OCI-LY7 (cell line): ENCODE data around the gene HEATR9. TPM values are rescaled to one million over a fixed set of nuclear protein-coding genes. Genes with fewer than 3 reads are reported as not detected.

Experiments used
- BruUV-seq: library from RNA; stranded (reverse); fragments of 400-500 nt; replicated peaks from 2 replicates; lab custom pipeline; 2021; lab: Mats Ljungman, UMichigan
- CTCF ChIA-PET: fragments of 300-600 bp; sonication (Branson Sonifier 250); formaldehyde crosslinking; loops from one replicate; lab custom pipeline; 2022; ENCODE audit warnings: antibody characterized with exemption; ENCODE audit not compliant: unreplicated experiment; lab: Charles Lee
- POLR2A ChIA-PET: fragments of 300-600 bp; sonication (Branson Sonifier 250); formaldehyde crosslinking; loops from one replicate; lab custom pipeline; 2022; ENCODE audit warnings: antibody characterized with exemption; lab: Charles Lee
- DNase-seq: peaks from one replicate; pipeline ENCODE4 v3.0.0-alpha.2; 2015; ENCODE audit warnings: low spot score
- H2AFZ ChIP-seq: fragments of 200-600 bp; sonication (generic), shearing (Covaris generic); 2 replicates; pipeline ENCODE4 v1.6.1; 2014; ENCODE audit warnings: mild to moderate bottlenecking, antibody characterized with exemption, low read length, moderate library complexity
- H3K27ac ChIP-seq: fragments of 200-600 bp; sonication (generic); 2 replicates; pipeline ENCODE4 v1.5.1; 2014; ENCODE audit warnings: mixed run types, low read depth, mild to moderate bottlenecking, moderate library complexity, low read length, inconsistent platforms; ENCODE audit not compliant: poor library complexity, severe bottlenecking
- H3K36me3 ChIP-seq: fragments of 200-600 bp; sonication (generic); 2 replicates; pipeline ENCODE4 v1.6.1; 2014; ENCODE audit warnings: mild to moderate bottlenecking, antibody characterized with exemption, low read length, moderate library complexity, mixed read lengths; ENCODE audit not compliant: insufficient read depth
- H3K4me1 ChIP-seq: fragments of 200-600 bp; sonication (generic); 2 replicates; pipeline ENCODE4 v1.5.1; 2014; ENCODE audit warnings: mild to moderate bottlenecking, low read length; ENCODE audit not compliant: insufficient read depth, poor library complexity, severe bottlenecking
- H3K4me2 ChIP-seq: fragments of 200-600 bp; sonication (generic); 2 replicates; pipeline ENCODE4 v1.6.1; 2014; ENCODE audit warnings: mild to moderate bottlenecking, low read length
- H3K4me3 ChIP-seq: fragments of 200-600 bp; sonication (generic); 2 replicates; pipeline ENCODE4 v1.5.1; 2014; ENCODE audit warnings: mild to moderate bottlenecking, low read depth, low read length; ENCODE audit not compliant: poor library complexity, severe bottlenecking
- H3K79me2 ChIP-seq: fragments of 200-600 bp; sonication (generic); 2 replicates; pipeline ENCODE4 v1.6.1; 2016; ENCODE audit warnings: low read depth, mild to moderate bottlenecking, low read length, moderate library complexity, mixed read lengths; ENCODE audit not compliant: insufficient read depth
- H3K9me2 ChIP-seq: fragments of 200-600 bp; sonication (generic); 2 replicates; pipeline ENCODE4 v1.6.1; 2016; ENCODE audit warnings: mild to moderate bottlenecking, low read length, mixed read lengths; ENCODE audit not compliant: insufficient read depth
- H3K9me3 ChIP-seq: fragments of 200-600 bp; sonication (generic); 2 replicates; pipeline ENCODE4 v1.6.1; 2014; ENCODE audit warnings: mild to moderate bottlenecking, mixed run types, low read length, mixed read lengths
- H4K20me1 ChIP-seq: fragments of 200-600 bp; sonication (generic); 2 replicates; pipeline ENCODE4 v1.6.1; 2014; ENCODE audit warnings: mild to moderate bottlenecking, antibody characterized with exemption, low read length, moderate library complexity, mixed read lengths; ENCODE audit not compliant: insufficient read depth
- EZH2phosphoT487 ChIP-seq: fragments of 200-600 bp; sonication (generic); IDR thresholded peaks from 2 replicates; pipeline ENCODE4 v1.6.1; 2018; ENCODE audit warnings: low read depth, borderline replicate concordance, mild to moderate bottlenecking, mixed run types, antibody characterized with exemption, low read length, moderate library complexity, mixed read lengths
- intact Hi-C: fragments of 100-400 bp; cut with micrococcal nuclease; formaldehyde crosslinking; loops from one replicate; pipeline ENCODE4 v1.10.0; 2022; ENCODE audit not compliant: unreplicated experiment
- total RNA-seq, 2 experiments: library from RNA; depleted of rRNA in 1 of 2; stranded (reverse); fragments of >200 nt in 1 of 2; shearing (Covaris generic) in 1 of 2; gene quantifications; 2 replicates each; pipeline ENCODE4 v1.2.3, GENCODE V29; 2014 to 2022
- TF ChIP-seq, protein P1 (sequence below): fragments of 200-600 bp; sonication (generic); conservative IDR thresholded peaks from 2 replicates; pipeline ENCODE4 v1.5.1; 2014; ENCODE audit warnings: mild to moderate bottlenecking, antibody characterized with exemption, low read length, moderate library complexity, mixed read lengths

Gene HEATR9
- total RNA-seq, 2 experiments from 2014 or later = not detected

- H3K4me2 ChIP-seq = no peak overlapping the region
- no peaks in the 10 kb centered on the region for H3K79me2 ChIP-seq
- H3K9me2 ChIP-seq = no peaks in the 10 kb centered on the region
- no peak overlapping the region for H2AFZ ChIP-seq
- H3K27ac ChIP-seq = no peak overlapping the region
- TF ChIP-seq EZH2phosphoT487 = no peak
- TF ChIP-seq, protein P1, sequence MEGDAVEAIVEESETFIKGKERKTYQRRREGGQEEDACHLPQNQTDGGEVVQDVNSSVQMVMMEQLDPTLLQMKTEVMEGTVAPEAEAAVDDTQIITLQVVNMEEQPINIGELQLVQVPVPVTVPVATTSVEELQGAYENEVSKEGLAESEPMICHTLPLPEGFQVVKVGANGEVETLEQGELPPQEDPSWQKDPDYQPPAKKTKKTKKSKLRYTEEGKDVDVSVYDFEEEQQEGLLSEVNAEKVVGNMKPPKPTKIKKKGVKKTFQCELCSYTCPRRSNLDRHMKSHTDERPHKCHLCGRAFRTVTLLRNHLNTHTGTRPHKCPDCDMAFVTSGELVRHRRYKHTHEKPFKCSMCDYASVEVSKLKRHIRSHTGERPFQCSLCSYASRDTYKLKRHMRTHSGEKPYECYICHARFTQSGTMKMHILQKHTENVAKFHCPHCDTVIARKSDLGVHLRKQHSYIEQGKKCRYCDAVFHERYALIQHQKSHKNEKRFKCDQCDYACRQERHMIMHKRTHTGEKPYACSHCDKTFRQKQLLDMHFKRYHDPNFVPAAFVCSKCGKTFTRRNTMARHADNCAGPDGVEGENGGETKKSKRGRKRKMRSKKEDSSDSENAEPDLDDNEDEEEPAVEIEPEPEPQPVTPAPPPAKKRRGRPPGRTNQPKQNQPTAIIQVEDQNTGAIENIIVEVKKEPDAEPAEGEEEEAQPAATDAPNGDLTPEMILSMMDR = no peak
- intact Hi-C loops = no loop called here
- H3K4me1 ChIP-seq = no peaks in the 10 kb centered on the region
- no peaks in the 10 kb centered on the region for H3K9me3 ChIP-seq
- POLR2A ChIA-PET = no interaction called here
- BruUV-seq = no TSS peak
- no peak for DNase-seq
- no peaks in the 10 kb centered on the region for H4K20me1 ChIP-seq
- CTCF ChIA-PET = interaction anchor here (0.5 kb wide), 1 partner anchor 105 kb away, joined by 4 read pairs; no protein-coding TSS in a partner anchor
- no peak overlapping the region for H3K4me3 ChIP-seq
- H3K36me3 ChIP-seq = no peaks in the 10 kb centered on the region
Observed at GRCh38 chr17:35864853-35865252, 3.8 kb downstream of the HEATR9 start.

GRCh38 chr17:35856603-35857002, 12.1 kb downstream of the HEATR9 start:
- H3K9me3 ChIP-seq = no peaks in the 10 kb centered on the region
- POLR2A ChIA-PET = interaction anchor here (0.6 kb wide), 1 partner anchor 666 kb away, joined by 3 read pairs; no protein-coding TSS in a partner anchor
- no peak overlapping the region for H3K4me3 ChIP-seq
- no TSS peak for BruUV-seq
- TF ChIP-seq EZH2phosphoT487 = no peak
- TF ChIP-seq, protein P1 = no peak
- no peaks in the 10 kb centered on the region for H3K4me1 ChIP-seq
- no peaks in the 10 kb centered on the region for H3K79me2 ChIP-seq
- H2AFZ ChIP-seq = no peak overlapping the region
- H4K20me1 ChIP-seq = peaks cover 3% of the 10 kb centered on the region; the same call in 1 of the 2 replicates
- H3K36me3 ChIP-seq = peaks cover 4% of the 10 kb centered on the region; the same call in 1 of the 2 replicates
- intact Hi-C loops = no loop called here
- H3K9me2 ChIP-seq = no peaks in the 10 kb centered on the region
- no peak overlapping the region for H3K27ac ChIP-seq
- H3K4me2 ChIP-seq = no peak overlapping the region
- CTCF ChIA-PET = no interaction called here
- no peak for DNase-seq

- TF ChIP-seq, protein P1 = no peak
- TF ChIP-seq EZH2phosphoT487 = no peak
- DNase-seq = no peak
- ChIA-PET CTCF (no interaction called here), POLR2A (no interaction called here)
- Histone ChIP-seq H4K20me1 (peaks cover 3% of the 10 kb centered on the region; the same call in 1 of the 2 replicates), H2AFZ (no peak overlapping the region), H3K27ac (no peak overlapping the region), H3K9me3 (no peaks in the 10 kb centered on the region), H3K79me2 (no peaks in the 10 kb centered on the region), H3K4me3 (no peak overlapping the region), H3K36me3 (peaks cover 10% of the 10 kb centered on the region; the same call in 1 of the 2 replicates), H3K9me2 (no peaks in the 10 kb centered on the region), H3K4me1 (no peaks in the 10 kb centered on the region), H3K4me2 (no peak overlapping the region)
- intact Hi-C loops = no loop called here
- BruUV-seq = no TSS peak
Observed at GRCh38 chr17:35855965-35856364, 12.7 kb downstream of the HEATR9 start.
